ENCODE measurements around the gene TSPEAR.

TSPEAR gene

DNA sequence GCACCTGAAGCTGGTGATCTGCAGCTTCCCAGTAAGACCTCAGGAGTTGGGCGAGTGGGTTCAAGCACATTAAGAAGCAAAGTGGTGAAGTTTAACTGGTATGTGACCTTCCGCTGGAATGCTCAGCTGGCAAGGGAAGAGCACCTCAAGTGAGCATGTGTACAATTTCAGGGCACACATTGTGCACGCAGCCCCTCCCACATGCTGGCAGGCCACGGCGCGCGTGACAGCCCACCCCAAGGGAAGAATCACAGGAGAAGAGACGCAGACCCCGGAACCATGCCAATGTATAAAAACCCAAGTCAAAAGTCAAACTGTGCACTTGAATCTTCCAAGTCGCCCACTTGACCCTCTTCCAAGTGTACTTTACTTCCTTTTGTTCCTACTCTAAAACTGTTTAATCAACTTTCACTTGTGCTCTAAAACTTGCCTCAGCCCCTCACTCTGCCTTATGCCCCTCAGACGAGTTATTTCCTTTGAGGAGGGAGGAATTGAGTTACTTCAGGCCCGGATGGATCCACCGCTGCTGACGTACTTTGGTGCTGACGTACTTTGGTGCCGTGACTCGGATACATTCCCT, 236.0 kb downstream of the TSPEAR start:
- no peak overlapping the region for H3K27ac ChIP-seq (ENCODE audit: low read depth, low read length)
- H3K4me3 ChIP-seq (ENCODE audit: low read length) = no peak overlapping the region
- H3K27me3 ChIP-seq (ENCODE audit: control insufficient read depth, insufficient read depth, low read length) = no peaks in the 10 kb centered on the region
- no peak overlapping the region for H3K9ac ChIP-seq (ENCODE audit: low read length)
- peaks cover 10% of the 10 kb centered on the region for H3K4me1 ChIP-seq (ENCODE audit: control insufficient read depth, insufficient read depth, low read length)
- H3K36me3 ChIP-seq (ENCODE audit: control insufficient read depth, insufficient read depth, low read length) = no peaks in the 10 kb centered on the region

DNA sequence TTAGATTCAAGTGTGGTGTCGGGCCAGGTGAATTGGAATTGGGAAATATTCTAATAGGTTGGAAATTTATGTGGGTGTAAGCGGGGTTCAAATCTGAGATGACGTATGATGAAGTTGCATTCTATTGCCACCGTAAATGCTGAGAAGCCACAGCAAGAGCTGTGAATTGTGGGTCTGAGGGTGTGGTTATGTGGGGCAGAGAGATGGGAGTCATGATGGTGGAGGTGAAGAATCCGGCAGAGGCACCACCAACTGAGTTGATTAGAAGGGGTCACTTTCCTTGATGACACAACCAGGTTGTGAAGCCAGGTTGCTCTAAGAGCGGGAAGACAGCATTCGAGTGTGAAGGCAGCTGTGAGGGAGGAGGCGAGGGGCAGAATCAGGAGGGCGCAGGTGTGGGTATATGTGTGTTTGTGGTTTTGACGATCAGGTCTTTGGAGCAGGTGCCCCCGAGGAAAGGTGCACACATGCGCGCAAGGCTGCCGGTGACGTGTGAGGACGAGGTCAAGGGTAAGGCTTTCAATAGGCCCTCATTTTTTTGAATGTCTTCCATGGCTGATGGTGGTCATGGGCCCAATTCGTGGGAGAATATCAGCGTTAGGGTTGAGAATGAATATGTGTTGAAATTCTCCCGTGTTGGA, 237.3 kb downstream of the TSPEAR start:
- Histone ChIP-seq H3K4me3 (ENCODE audit: low read length) (no peak overlapping the region), H3K27ac (ENCODE audit: low read depth, low read length) (no peak overlapping the region), H3K4me1 (ENCODE audit: control insufficient read depth, insufficient read depth, low read length) (peaks cover 10% of the 10 kb centered on the region), H3K36me3 (ENCODE audit: control insufficient read depth, insufficient read depth, low read length) (no peaks in the 10 kb centered on the region), H3K9ac (ENCODE audit: low read length) (no peak overlapping the region), H3K27me3 (ENCODE audit: control insufficient read depth, insufficient read depth, low read length) (no peaks in the 10 kb centered on the region)

DNA sequence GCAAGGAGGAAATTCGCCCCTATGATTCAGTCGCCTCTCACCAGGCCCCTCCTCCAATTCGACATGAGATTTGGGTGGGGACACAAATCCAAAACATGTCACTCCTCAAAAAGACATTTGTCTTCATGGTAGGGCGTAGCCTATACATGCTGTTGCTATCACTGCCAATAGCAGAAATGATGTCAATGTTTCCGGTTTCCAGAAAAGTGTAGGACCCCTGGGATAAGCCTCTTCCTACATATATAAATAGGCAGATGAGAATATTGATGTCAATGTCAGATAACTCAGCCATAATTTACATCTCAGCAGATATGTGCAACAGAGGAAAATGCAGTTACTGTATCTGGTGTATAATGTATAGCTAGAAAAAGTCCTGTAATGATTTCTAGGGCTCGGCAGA, 239.4 kb downstream of the TSPEAR start:
- Histone ChIP-seq H3K9ac (ENCODE audit: low read length) (no peak overlapping the region), H3K4me3 (ENCODE audit: low read length) (no peak overlapping the region), H3K27ac (ENCODE audit: low read depth, low read length) (no peak overlapping the region), H3K27me3 (ENCODE audit: control insufficient read depth, insufficient read depth, low read length) (no peaks in the 10 kb centered on the region), H3K4me1 (ENCODE audit: control insufficient read depth, insufficient read depth, low read length) (no peaks in the 10 kb centered on the region), H3K36me3 (ENCODE audit: control insufficient read depth, insufficient read depth, low read length) (no peaks in the 10 kb centered on the region)

DNA sequence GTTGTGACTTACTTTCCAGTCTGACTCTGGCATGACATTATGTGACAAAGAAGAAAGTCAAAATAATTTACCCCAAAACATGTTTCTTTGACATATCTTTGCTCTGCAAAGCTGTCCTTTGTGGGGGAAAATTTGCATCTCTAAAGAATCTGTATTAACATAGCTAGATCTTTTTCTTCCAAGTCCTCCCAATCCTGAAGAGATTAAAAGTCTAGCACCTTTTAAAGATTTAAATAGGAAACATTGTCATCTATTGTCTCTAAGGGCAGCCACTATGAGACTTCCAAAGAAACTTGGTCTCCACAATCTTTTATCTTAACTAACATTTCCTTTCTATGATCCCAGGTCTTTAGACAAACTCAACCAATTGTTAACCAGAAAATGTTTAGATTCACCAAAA, 240.0 kb downstream of the TSPEAR start:
- H3K9ac ChIP-seq (ENCODE audit: low read length) = no peak overlapping the region
- no peaks in the 10 kb centered on the region for H3K4me1 ChIP-seq (ENCODE audit: control insufficient read depth, insufficient read depth, low read length)
- no peak overlapping the region for H3K4me3 ChIP-seq (ENCODE audit: low read length)
- no peaks in the 10 kb centered on the region for H3K27me3 ChIP-seq (ENCODE audit: control insufficient read depth, insufficient read depth, low read length)
- no peaks in the 10 kb centered on the region for H3K36me3 ChIP-seq (ENCODE audit: control insufficient read depth, insufficient read depth, low read length)
- no peak overlapping the region for H3K27ac ChIP-seq (ENCODE audit: low read depth, low read length)

DNA sequence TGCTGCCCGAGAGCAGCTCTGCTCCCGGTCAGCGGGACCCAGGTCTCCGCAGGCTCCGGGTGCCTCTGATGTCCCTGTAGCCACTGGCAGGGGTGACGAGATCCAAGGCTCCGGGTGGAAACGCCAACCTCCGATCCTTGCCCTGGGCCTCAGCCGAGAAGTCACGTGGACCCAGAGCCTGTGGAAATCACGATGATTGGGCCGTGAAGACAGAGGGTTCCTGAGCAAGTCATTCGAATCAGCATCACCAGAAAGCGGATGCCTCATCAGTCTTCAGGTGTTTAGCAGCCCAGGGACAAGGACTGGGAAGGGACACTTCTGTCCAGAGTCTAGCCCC, 243.5 kb downstream of the TSPEAR start:
- Histone ChIP-seq H3K9ac (ENCODE audit: low read length) (no peak overlapping the region), H3K27me3 (ENCODE audit: control insufficient read depth, insufficient read depth, low read length) (no peaks in the 10 kb centered on the region), H3K4me1 (ENCODE audit: control insufficient read depth, insufficient read depth, low read length) (no peaks in the 10 kb centered on the region), H3K27ac (ENCODE audit: low read depth, low read length) (no peak overlapping the region), H3K36me3 (ENCODE audit: control insufficient read depth, insufficient read depth, low read length) (no peaks in the 10 kb centered on the region), H3K4me3 (ENCODE audit: low read length) (no peak overlapping the region)

DNA sequence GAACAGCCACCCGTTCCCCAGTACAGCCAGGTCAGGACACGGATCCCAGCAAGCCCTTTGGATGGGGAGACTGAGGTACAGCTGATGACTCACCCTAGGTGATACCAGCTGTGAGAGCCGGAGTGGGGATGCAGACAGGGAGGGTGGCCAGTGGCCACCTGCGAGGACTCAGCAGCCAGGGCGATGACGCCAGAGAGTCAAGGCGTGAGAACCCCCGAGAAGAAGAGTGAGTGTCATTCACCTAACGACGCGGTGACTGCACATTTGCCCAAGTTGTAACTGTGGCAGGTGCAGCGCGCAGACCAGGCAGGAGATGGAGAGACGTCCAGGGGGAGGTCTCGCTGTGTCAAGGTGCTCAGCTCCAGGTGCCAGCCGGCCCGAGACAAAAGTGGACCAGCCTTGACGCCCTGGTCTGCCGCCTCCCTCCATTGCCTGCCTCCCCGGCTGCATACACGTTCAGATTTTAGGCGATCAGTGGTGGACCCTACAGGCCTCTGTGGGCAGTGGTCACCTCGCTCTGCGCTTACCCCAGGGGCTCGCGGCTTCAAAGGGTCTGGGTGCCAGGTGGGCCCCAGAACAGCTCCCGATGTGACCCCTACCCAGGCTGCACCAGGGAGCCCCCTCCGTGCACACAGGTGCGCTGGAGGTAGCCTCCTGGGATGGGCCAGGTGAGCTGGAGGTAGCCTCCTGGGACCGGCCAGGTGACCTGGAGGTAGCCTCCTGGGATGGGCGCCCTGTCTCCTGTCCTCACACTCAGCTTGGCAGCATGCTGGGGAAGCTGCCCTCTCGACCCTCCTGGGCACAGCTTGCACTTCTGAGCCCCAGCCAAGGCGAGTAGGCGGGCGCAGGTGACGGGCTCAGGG, 244.1 kb downstream of the TSPEAR start:
- Histone ChIP-seq H3K27me3 (ENCODE audit: control insufficient read depth, insufficient read depth, low read length) (no peaks in the 10 kb centered on the region), H3K4me1 (ENCODE audit: control insufficient read depth, insufficient read depth, low read length) (no peaks in the 10 kb centered on the region)

DNA sequence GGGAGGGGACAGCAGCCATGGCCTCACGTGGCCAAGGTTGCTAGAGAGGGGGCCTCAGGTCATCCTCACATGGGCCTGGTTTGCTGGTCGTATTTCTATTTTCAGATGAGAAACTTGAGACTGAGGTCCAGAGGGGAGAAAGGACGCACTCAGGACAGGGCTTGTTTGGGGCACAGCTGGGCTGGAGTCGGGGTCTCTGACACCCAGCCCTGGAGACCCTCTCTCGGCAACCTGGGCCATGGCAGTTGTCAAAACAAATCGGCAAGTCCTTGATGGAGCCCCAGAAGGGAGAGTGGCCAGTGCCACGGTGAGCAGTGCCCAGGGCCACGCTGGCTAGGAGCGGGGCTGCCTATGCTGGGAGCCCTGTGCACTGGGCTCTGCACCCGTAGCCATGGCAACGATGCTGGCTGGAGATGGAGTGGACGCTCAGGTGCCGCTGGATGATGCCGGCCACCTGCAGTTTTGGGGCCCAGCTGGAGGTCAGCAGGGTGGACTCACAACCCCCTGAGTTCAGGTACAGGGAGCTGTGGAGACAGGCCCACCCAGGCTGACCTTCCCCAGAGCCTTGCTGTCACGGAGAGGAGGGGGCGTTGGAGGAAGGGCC, 244.9 kb downstream of the TSPEAR start:
- Histone ChIP-seq H3K36me3 (ENCODE audit: control insufficient read depth, insufficient read depth, low read length) (no peaks in the 10 kb centered on the region), H3K4me1 (ENCODE audit: control insufficient read depth, insufficient read depth, low read length) (no peaks in the 10 kb centered on the region), H3K27ac (ENCODE audit: low read depth, low read length) (no peak overlapping the region), H3K27me3 (ENCODE audit: control insufficient read depth, insufficient read depth, low read length) (no peaks in the 10 kb centered on the region), H3K9ac (ENCODE audit: low read length) (no peak overlapping the region), H3K4me3 (ENCODE audit: low read length) (no peak overlapping the region)

More for the DNA sequence above, 244.1 kb downstream of the TSPEAR start:
- Histone ChIP-seq H3K36me3 (ENCODE audit: control insufficient read depth, insufficient read depth, low read length) (no peaks in the 10 kb centered on the region), H3K4me3 (ENCODE audit: low read length) (no peak overlapping the region), H3K9ac (ENCODE audit: low read length) (no peak overlapping the region), H3K27ac (ENCODE audit: low read depth, low read length) (no peak overlapping the region)

DNA sequence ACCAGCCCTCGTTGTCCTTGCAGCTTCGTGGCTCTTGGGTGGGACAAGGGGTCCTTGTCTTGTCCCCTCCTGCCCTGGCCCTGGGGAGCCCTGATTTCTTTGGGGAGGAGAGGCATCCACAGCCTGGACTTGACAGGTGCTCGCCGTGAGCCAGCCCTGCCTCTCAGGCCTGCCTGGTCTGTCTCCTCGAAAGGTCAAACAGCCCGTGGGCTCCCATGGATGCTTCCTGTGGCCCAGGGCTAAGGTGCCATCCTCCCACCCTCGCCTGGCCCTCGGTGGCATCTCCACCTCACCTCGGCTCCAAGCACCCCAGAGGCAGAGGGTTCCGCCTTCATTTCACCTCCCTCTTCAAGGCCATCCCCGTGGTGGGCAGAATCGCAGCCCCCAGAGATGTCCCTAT, 247.0 kb downstream of the TSPEAR start:
- Histone ChIP-seq H3K27ac (ENCODE audit: low read depth, low read length) (no peak overlapping the region), H3K9ac (ENCODE audit: low read length) (no peak overlapping the region)

DNA sequence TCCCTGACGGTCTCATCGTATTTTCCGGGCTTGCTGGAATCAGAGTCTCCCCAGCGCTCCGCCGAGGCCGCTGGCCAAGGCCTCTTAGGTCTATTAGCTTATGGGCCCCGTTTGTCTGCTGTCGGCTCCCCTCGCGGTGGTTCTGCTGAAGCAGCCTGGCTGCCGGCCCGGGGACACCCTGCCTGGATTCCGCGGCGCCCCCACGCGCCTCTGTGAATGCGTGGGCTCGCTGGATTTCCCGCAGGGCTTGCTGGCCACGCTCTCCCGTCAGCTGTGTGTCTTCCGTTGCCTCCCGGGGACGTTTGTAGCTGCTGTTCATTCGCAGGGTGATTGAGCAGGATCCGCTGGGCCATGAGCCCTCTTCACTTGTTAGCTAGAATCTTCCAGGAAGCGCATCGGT, 247.6 kb downstream of the TSPEAR start:
- H3K4me1 ChIP-seq (ENCODE audit: control insufficient read depth, insufficient read depth, low read length) = no peaks in the 10 kb centered on the region
- H3K27ac ChIP-seq (ENCODE audit: low read depth, low read length) = no peak overlapping the region
- H3K9ac ChIP-seq (ENCODE audit: low read length) = no peak overlapping the region
- no peaks in the 10 kb centered on the region for H3K27me3 ChIP-seq (ENCODE audit: control insufficient read depth, insufficient read depth, low read length)
- H3K36me3 ChIP-seq (ENCODE audit: control insufficient read depth, insufficient read depth, low read length) = no peaks in the 10 kb centered on the region
- H3K4me3 ChIP-seq (ENCODE audit: low read length) = no peak overlapping the region

More for the DNA sequence above, 247.0 kb downstream of the TSPEAR start:
- H3K36me3 ChIP-seq (ENCODE audit: control insufficient read depth, insufficient read depth, low read length) = no peaks in the 10 kb centered on the region
- no peaks in the 10 kb centered on the region for H3K27me3 ChIP-seq (ENCODE audit: control insufficient read depth, insufficient read depth, low read length)
- no peaks in the 10 kb centered on the region for H3K4me1 ChIP-seq (ENCODE audit: control insufficient read depth, insufficient read depth, low read length)
- H3K4me3 ChIP-seq (ENCODE audit: low read length) = no peak overlapping the region

DNA sequence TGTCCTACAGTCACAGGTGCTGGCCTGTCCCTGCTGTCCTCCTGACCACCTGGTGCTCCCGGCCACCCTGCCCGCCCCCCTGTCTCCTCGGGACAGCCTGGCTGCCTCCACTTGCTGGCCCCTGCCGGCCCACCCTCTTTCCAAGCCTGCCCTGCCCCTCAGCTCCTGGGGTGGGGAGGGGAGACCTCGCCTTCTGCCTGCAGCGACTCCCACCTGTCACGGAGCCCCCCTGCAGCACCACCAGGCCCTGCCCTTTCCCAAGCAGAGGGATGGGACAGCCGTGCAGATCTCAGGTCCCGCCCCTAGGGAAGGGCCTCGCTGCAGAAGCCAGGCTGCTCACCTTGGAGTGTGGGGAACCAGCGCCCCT, 248.6 kb downstream of the TSPEAR start:
- Histone ChIP-seq H3K27ac (ENCODE audit: low read depth, low read length) (no peak overlapping the region), H3K4me3 (ENCODE audit: low read length) (no peak overlapping the region), H3K36me3 (ENCODE audit: control insufficient read depth, insufficient read depth, low read length) (no peaks in the 10 kb centered on the region), H3K27me3 (ENCODE audit: control insufficient read depth, insufficient read depth, low read length) (no peaks in the 10 kb centered on the region), H3K9ac (ENCODE audit: low read length) (no peak overlapping the region), H3K4me1 (ENCODE audit: control insufficient read depth, insufficient read depth, low read length) (no peaks in the 10 kb centered on the region)

DNA sequence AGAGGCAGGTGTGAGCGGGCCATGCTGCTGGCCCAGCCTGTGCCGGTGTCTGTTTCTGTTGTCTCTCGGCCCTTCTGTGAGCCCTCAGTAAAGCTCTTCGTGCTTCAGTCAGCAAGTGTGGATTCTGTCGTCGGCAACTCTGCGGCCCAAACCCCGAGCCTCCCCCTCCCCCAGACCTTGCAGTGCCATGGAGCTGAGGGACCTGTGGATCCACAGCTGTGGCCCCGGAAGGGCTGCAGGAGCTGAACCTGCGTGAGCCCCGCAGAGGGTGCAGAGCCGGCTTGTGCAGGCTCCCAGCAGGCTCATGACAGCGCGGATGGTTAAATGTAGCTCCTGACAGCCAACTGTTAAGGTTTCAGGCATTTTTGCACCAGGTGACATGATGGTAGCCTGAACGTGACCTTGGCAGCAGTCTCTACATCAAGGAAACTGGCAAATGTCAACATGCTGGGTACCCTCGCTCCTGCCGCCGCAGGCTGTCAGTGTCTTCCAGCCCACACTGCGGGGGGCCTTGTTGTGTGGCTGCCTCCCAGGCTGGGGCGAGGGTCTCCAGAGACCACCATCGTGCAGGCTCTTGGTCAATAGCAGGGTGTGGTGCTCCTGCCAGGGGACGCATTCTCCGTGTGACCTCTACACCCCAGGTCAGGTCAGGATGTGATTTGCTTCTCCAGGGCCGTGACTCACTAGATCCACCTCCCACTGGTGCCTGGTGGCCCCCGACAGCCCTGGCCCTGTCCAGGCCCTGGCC, 249.1 kb downstream of the TSPEAR start:
- Histone ChIP-seq H3K4me1 (ENCODE audit: control insufficient read depth, insufficient read depth, low read length) (no peaks in the 10 kb centered on the region), H3K27ac (ENCODE audit: low read depth, low read length) (no peak overlapping the region), H3K4me3 (ENCODE audit: low read length) (no peak overlapping the region), H3K27me3 (ENCODE audit: control insufficient read depth, insufficient read depth, low read length) (no peaks in the 10 kb centered on the region), H3K9ac (ENCODE audit: low read length) (no peak overlapping the region), H3K36me3 (ENCODE audit: control insufficient read depth, insufficient read depth, low read length) (no peaks in the 10 kb centered on the region)

DNA sequence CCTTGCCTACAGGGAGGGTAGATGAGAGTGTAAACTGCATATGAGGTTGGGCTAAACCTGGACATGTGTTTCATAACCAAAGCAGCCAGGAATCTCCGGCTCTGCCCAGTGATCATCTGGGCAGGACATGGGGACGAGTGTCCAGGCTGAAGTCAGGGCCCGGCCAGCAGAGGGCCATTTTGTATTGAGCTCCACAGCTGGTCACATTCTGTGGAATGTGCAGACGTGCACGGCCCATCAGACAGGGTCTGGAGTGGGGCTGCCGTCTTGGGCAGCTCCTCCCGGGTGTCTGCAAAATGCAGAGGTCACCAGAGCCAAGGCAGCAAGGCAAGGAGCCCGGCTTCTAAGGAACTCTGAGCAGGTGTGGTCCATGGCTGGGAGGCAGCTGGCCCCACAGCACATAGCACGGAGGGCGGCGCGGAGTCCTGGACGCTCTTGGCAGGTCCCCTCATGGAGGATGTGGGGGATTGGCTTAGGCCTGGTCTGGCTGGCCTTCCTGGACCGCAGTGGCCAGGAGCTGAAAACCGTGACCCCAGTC, 249.8 kb downstream of the TSPEAR start:
- Histone ChIP-seq H3K4me1 (ENCODE audit: control insufficient read depth, insufficient read depth, low read length) (no peaks in the 10 kb centered on the region), H3K27ac (ENCODE audit: low read depth, low read length) (no peak overlapping the region), H3K4me3 (ENCODE audit: low read length) (no peak overlapping the region), H3K9ac (ENCODE audit: low read length) (no peak overlapping the region), H3K36me3 (ENCODE audit: control insufficient read depth, insufficient read depth, low read length) (no peaks in the 10 kb centered on the region), H3K27me3 (ENCODE audit: control insufficient read depth, insufficient read depth, low read length) (no peaks in the 10 kb centered on the region)
